Parathyroid adenoma (tissue), 2 donors: ENCODE results near the gene ATF7IP.

ENCODE experiments used
- H2AFZ ChIP-seq: fragments of 300-600 bp; sonication (generic); one replicate; pipeline ENCODE4 v1.7.0; 2017; ENCODE audit warnings: antibody characterized with exemption, mild to moderate bottlenecking
- H3K27ac ChIP-seq: fragments of 300-600 bp; sonication (generic); one replicate; pipeline ENCODE4 v1.7.0; 2017
- H3K27me3 ChIP-seq: fragments of 300-600 bp; sonication (generic); one replicate; pipeline ENCODE4 v1.7.0; 2017; ENCODE audit warnings: low read length; ENCODE audit not compliant: control insufficient read depth, insufficient read depth
- H3K36me3 ChIP-seq: fragments of 300-600 bp; sonication (generic); one replicate; pipeline ENCODE4 v1.7.0; 2017; ENCODE audit warnings: low read length; ENCODE audit not compliant: control insufficient read depth, insufficient read depth
- H3K4me1 ChIP-seq: fragments of 300-600 bp; sonication (generic); one replicate; pipeline ENCODE4 v1.7.0; 2017; ENCODE audit warnings: control low read depth
- H3K4me2 ChIP-seq: fragments of 300-600 bp; sonication (generic); one replicate; pipeline ENCODE4 v1.7.0; 2017; ENCODE audit warnings: low read length
- H3K4me3 ChIP-seq: fragments of 300-600 bp; sonication (generic); one replicate; pipeline ENCODE4 v1.7.0; 2017; ENCODE audit warnings: low read depth, low read length
- H3K79me2 ChIP-seq: fragments of 300-600 bp; sonication (generic); one replicate; pipeline ENCODE4 v1.7.0; 2017; ENCODE audit warnings: control low read depth
- H3K9ac ChIP-seq: fragments of 300-600 bp; sonication (generic); one replicate; pipeline ENCODE4 v1.7.0; 2017; ENCODE audit warnings: mild to moderate bottlenecking
- H3K9me3 ChIP-seq: fragments of 300-600 bp; sonication (generic); one replicate; pipeline ENCODE4 v1.7.0; 2017; ENCODE audit warnings: low read length; ENCODE audit not compliant: control insufficient read depth
- TF ChIP-seq, protein P1 (sequence below): fragments of 300-600 bp; sonication (generic); IDR thresholded peaks from one replicate; pipeline ENCODE4 v1.7.0; 2017; ENCODE audit warnings: antibody characterized with exemption, mild to moderate bottlenecking
- donor health status: primary hyperparathyroidism.

Gene ATF7IP

DNA sequence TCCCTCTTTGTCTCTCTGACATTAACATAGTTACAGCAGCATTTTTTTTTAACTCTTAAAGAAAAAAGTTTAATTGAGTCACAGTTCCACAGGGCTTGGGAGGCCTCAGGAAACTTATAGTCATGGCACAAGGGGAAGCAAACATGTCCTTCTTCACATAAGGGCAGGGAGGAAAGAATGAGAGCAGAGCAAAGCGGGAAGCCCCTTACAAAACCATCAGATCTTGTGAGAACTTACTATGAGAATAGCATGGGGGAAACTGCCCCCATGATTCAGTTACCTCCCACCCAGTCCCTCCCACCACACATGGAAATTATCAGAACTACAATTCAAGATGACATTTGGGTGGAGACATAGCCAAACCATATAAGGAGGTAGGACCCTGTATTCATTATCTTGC, 106.0 kb downstream of the ATF7IP start:
- no peak overlapping the region for H2AFZ ChIP-seq
- TF ChIP-seq, protein P1, sequence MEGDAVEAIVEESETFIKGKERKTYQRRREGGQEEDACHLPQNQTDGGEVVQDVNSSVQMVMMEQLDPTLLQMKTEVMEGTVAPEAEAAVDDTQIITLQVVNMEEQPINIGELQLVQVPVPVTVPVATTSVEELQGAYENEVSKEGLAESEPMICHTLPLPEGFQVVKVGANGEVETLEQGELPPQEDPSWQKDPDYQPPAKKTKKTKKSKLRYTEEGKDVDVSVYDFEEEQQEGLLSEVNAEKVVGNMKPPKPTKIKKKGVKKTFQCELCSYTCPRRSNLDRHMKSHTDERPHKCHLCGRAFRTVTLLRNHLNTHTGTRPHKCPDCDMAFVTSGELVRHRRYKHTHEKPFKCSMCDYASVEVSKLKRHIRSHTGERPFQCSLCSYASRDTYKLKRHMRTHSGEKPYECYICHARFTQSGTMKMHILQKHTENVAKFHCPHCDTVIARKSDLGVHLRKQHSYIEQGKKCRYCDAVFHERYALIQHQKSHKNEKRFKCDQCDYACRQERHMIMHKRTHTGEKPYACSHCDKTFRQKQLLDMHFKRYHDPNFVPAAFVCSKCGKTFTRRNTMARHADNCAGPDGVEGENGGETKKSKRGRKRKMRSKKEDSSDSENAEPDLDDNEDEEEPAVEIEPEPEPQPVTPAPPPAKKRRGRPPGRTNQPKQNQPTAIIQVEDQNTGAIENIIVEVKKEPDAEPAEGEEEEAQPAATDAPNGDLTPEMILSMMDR, result no peak
- H3K4me1 ChIP-seq, result no peaks in the 10 kb centered on the region
- H3K9ac ChIP-seq, result no peak overlapping the region
- H3K79me2 ChIP-seq, result peaks cover 11% of the 10 kb centered on the region
- H3K27ac ChIP-seq, result no peak overlapping the region
- no peaks in the 10 kb centered on the region for H3K27me3 ChIP-seq
- H3K9me3 ChIP-seq, result peaks cover 10% of the 10 kb centered on the region
- no peak overlapping the region for H3K4me3 ChIP-seq
- H3K4me2 ChIP-seq, result no peak overlapping the region
- peaks cover 10% of the 10 kb centered on the region for H3K36me3 ChIP-seq

DNA sequence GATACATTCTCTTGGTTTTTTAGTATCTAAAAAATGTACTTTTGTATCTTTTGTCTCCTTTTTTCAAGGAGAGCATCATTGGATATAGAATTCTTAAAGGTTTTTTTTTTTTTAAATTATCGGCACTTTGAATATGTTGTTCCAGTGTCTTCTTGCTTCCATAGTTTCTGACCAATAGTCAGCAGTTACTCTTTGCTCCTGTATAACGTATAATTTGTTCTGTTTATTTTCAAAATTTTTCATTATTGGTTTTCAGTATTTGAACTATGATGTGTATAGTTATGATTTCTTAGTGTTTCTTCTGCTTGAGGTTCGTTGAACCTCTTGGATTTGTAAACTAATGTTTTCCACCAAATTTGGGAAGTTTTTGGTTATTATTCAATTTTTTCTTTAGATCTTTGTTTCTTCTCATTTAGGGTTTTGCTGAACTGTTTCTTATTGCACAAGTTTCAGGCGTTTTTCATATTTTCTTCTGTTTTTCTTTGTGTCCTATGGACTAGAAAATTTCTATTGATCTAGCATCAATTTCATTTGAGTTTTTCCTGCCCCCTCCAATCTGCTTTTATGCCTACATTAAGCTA, 108.3 kb downstream of the ATF7IP start:
- no peaks in the 10 kb centered on the region for H3K27me3 ChIP-seq
- no peak overlapping the region for H3K27ac ChIP-seq
- H3K4me1 ChIP-seq, result no peaks in the 10 kb centered on the region
- peaks cover 10% of the 10 kb centered on the region for H3K36me3 ChIP-seq
- H3K9me3 ChIP-seq, result peaks cover 10% of the 10 kb centered on the region
- H3K4me3 ChIP-seq, result no peak overlapping the region
- H3K4me2 ChIP-seq, result no peak overlapping the region
- TF ChIP-seq, protein P1, result no peak
- no peak overlapping the region for H3K9ac ChIP-seq
- no peak overlapping the region for H2AFZ ChIP-seq
- H3K79me2 ChIP-seq, result peaks cover 11% of the 10 kb centered on the region

DNA sequence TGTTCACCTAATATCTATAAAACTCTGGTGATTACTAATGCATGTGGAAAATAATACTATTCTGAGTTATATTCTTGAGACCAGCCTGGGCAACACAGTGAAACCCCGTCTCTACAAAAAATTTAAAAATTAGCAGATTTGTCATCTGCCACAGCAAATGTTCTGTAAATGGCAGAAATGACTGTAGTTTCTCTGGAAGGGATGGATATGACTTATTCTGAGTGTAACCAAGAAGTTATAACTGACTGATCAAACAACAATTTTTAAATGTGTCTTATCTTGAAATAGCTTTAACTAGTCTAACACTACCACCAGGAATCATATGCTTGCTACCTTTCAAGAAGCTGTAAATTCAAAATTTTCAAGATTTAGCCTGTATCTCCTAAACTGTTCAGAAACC, 113.5 kb downstream of the ATF7IP start:
- Histone ChIP-seq H3K27ac (no peak overlapping the region), H2AFZ (no peak overlapping the region), H3K9me3 (peaks cover 5% of the 10 kb centered on the region), H3K36me3 (peaks cover 3% of the 10 kb centered on the region), H3K4me1 (no peaks in the 10 kb centered on the region), H3K79me2 (peaks cover 8% of the 10 kb centered on the region), H3K4me2 (no peak overlapping the region), H3K4me3 (no peak overlapping the region), H3K9ac (no peak overlapping the region), H3K27me3 (no peaks in the 10 kb centered on the region)
- TF ChIP-seq, protein P1, result no peak

DNA sequence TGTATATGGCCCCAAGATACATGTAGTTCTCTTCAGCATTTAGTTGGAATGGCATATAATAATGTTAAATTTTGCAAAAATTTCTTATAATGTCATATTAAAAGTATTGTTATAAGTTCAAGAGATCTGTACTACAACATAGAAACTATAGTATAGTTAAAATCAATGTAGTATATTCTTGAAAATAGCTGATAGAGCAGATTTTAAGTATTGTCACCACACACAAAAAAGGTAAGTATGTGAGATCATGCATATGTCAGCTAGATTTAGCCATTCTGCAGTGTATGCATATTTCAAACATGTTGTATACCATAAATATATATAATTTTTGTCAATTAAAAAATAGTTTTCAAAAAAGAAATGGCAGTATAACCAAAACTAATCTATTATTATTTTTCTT, 115.7 kb downstream of the ATF7IP start:
- no peaks in the 10 kb centered on the region for H3K27me3 ChIP-seq
- no peaks in the 10 kb centered on the region for H3K36me3 ChIP-seq
- H3K9ac ChIP-seq, result no peak overlapping the region
- no peak overlapping the region for H3K4me3 ChIP-seq
- peaks cover 3% of the 10 kb centered on the region for H3K79me2 ChIP-seq
- H3K27ac ChIP-seq, result no peak overlapping the region
- no peaks in the 10 kb centered on the region for H3K9me3 ChIP-seq
- no peak overlapping the region for H2AFZ ChIP-seq
- no peaks in the 10 kb centered on the region for H3K4me1 ChIP-seq
- H3K4me2 ChIP-seq, result no peak overlapping the region
- TF ChIP-seq, protein P1, result no peak

DNA sequence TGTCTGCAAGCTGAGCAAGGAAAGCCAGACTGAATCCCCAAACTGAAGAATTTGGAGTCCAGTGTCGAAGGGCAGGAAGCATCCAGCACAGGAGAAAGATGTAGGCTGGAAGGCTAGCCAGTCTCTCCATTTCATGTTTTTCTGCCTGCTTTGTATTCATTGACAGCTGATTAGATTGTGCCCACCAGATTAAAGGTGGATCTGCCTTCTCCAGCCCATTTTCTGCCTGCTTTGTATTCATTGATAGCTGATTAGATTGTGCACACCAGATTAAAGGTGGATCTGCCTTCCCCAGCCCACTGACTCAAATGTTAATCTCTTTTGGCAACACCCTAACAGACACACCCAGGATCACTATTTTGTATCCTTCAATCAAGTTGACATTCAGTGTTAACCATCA, 116.9 kb downstream of the ATF7IP start:
- Histone ChIP-seq H3K79me2 (peaks cover 3% of the 10 kb centered on the region), H3K9ac (no peak overlapping the region), H3K4me2 (no peak overlapping the region), H3K27ac (no peak overlapping the region), H3K9me3 (no peaks in the 10 kb centered on the region), H3K4me3 (no peak overlapping the region), H3K27me3 (no peaks in the 10 kb centered on the region), H3K36me3 (no peaks in the 10 kb centered on the region), H3K4me1 (no peaks in the 10 kb centered on the region), H2AFZ (no peak overlapping the region)
- TF ChIP-seq, protein P1, result no peak
